Measurements from ENCODE around the gene PARD3B.
"Not testable (repeated sequence)": the region's sequence is repeated elsewhere in the genome, so short reads cannot be mapped to it uniquely, and the experiment has no call there.

The PARD3B gene

GRCh38 chr2:205197468-205198139 is 652.3 kb downstream of the PARD3B start:
- no peak for DNase-seq (ENCODE audit: low read depth)

DNA sequence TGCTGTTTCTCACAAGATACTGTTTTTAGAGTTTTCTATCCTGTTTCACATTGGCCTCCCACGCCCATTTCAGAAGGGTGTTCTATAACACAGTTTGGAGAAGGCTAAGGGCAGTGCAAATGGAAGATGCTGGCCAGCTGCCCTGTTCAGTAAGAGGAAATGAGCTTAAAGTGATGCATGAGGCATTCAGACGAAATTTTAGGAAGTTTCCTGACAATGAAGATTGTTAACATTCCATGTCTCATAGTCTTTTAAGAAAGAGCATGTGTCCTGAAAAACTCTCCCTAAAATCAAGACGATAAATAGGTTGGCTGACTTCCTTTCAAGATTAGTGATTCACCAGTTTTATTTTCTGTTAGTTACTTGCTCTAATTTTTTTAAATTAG is 652.9 kb downstream of the PARD3B start:
- peak; percentile 88 for DNase-seq (ENCODE audit: low read depth)

DNA sequence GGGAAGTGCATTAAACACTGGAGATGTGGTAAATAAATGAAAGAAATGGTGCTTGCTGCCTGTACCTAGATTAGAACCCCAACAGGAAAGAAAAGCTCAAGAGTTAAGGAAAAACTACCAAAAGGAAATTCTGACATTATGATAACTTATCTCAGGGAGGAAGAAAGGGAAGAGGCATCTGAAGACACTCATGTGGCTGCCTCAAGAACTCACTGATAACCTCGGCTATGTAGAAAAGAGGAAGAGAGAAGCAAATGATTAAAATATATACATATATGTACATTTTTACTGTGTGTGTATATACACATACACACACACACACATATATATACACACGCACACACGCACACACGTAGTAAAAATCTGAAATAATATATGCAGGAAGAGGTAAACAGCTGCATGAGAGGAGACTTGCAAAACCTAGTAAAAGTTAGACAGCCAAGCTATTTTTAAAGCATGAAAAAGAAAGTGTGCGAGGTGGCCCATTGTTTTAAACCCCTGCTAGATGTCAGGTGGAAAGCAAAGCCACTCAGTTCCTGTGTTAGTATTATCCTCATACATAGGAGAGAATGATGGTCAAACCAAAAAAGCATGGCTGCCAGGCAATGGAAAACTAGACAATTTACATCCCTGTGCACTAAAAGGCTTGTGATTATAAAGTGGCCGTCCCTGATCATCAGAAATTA is 654.0 kb downstream of the PARD3B start:
- no peak for DNase-seq (ENCODE audit: low read depth)

- no peak for DNase-seq (ENCODE audit: low read depth)
Measured at GRCh38 chr2:205210494-205210893, 665.2 kb downstream of the PARD3B start.

GRCh38 chr2:205212357-205212756 is 667.1 kb downstream of the PARD3B start:
- DNase-seq (ENCODE audit: low read depth): no peak

DNA sequence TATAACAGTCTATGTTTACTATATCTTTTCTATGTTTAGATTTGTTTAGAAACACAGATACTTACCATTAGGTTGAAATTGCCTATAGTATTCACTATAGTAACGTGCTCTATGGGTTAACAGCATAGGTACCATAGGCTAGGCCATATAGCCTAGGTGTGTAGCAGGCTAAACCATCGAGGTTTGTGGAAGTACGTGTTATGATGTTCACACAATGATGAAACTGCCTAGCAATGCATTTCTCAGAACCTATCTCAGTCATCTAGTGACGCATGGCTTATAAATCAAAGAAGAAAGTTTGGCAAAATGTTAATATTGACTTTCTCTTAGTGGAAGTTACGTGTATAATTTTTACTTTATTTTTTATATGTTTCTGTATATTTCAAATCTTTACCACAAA is 670.8 kb downstream of the PARD3B start:
- no peak for DNase-seq (ENCODE audit: low read depth)

GRCh38 chr2:205216580-205216979 is 671.3 kb downstream of the PARD3B start:
- DNase-seq (ENCODE audit: low read depth): no peak

- DNase-seq (ENCODE audit: low read depth): no peak
Measured at GRCh38 chr2:205217004-205217403, 671.7 kb downstream of the PARD3B start.

DNA sequence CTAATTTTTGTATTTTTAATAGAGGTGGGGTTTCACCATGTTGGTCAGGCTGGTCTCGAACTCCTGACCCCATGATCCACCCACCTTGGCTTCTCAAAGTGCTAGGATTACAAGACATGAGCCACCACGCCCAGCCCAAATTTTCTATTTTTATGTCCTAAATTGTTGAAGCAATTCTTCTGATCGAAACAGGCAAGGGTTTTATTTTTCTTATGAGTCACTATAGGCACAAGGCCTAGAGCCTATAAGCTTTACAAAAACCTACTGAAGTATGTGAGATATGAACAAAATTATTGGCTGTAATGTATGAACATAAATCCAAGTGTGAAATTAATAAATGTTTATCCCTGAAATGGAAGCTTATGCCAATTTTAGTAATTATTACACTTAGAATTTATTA is 672.8 kb downstream of the PARD3B start:
- DNase-seq (ENCODE audit: low read depth): no peak

- DNase-seq (ENCODE audit: low read depth): not testable (repeated sequence)
Measured at GRCh38 chr2:205218816-205219215, 673.5 kb downstream of the PARD3B start.

DNA sequence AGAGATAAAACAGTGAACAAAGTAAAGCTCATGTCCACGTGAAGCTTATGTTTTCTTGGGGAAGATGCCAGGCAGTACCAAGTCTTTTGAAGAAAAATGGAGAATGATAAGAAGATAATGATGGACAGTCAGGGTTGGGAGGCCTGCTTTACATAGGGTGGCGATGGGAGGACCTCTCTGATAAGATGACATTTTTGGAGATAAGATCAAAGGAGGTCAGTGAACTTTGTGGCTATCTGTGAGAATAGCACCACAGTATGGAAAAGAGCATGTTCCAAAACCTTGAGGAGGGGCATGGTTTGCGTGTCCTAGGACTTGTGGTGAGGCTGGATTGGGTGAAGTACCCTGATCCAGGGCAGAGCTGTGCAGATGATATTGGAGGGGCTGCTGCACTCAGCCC is 675.3 kb downstream of the PARD3B start:
- DNase-seq (ENCODE audit: low read depth): no peak

DNA sequence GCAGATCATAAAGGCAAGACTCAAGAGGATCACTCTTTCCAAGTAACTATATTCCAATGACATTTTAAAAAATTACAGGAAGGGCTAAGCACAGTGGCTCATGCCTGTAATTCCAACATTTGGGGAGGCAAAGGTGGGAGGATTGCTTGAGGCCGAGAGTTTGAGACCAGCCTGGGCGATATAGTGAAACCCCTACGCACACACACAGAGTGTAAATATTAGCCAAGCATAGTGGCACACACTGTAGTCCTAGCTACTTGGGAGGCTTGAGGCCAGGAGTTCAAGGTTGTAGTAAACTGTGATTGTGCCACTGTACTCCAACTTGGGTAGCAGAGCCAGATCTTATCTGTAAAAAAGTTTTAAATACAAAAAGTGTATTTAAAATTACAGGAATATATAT is 686.8 kb downstream of the PARD3B start:
- no peak for DNase-seq (ENCODE audit: low read depth)

DNA sequence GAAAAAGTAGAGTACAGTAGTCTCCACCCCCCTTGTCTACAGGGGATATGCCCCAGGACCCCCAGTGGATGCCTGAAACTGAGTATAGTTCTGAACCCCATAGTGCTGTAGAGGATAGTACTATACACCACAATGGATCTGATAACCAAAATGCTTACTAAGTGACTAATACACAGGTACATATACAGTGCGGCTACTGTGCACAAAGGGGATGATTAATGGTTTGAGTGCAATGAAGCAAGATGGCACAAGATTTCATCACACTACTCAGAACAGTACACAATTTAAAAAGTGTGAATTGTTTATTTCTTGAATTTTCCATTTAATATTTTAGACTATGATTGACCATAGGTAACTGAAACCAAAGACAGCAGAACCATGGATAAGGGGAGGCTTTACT is 690.2 kb downstream of the PARD3B start:
- no peak for DNase-seq (ENCODE audit: low read depth)

- DNase-seq (ENCODE audit: low read depth): no peak
Measured at GRCh38 chr2:205237524-205237923, 692.2 kb downstream of the PARD3B start.

DNA sequence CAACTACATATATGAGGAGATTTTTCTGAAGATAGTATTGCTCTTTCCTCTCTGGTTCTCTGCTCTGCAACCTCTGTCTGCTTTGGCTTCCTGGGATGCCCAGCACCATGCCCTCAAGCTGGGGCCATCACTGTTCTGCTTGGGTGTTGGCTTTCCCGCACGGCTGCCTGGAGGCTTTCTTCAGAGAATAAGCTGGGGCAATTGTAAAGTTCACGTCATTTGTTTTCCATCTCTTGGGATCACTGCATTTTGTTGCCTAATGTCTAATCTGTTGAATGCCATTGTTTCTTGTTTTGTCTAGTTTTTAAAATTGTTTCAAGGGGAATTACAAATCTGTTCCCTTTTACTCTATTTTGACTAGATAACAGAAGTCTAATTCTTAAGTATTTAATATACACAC is 699.7 kb downstream of the PARD3B start:
- no peak for DNase-seq (ENCODE audit: low read depth)

GRCh38 chr2:205245652-205246051 is 700.4 kb downstream of the PARD3B start:
- DNase-seq (ENCODE audit: low read depth): peak; percentile 49

DNA sequence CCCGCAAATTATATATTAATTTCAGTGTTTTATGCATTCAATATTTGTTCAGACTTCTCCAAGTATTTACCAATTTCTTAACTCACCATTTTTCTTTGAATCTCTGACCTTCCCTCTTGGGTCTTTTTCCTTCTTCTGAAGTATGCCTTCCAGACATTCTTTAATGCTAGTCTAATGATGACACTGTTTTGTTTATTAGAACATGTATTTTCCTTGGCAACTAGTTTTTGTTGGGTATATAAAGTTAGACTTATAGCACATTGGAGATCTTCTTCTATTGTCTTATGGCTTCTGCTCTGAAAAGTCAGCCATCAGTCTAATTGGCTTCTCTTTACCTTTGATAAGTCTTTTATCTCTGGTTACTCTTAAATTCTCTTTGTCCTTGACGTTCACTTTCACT is 713.8 kb downstream of the PARD3B start:
- no peak for DNase-seq (ENCODE audit: low read depth)

DNA sequence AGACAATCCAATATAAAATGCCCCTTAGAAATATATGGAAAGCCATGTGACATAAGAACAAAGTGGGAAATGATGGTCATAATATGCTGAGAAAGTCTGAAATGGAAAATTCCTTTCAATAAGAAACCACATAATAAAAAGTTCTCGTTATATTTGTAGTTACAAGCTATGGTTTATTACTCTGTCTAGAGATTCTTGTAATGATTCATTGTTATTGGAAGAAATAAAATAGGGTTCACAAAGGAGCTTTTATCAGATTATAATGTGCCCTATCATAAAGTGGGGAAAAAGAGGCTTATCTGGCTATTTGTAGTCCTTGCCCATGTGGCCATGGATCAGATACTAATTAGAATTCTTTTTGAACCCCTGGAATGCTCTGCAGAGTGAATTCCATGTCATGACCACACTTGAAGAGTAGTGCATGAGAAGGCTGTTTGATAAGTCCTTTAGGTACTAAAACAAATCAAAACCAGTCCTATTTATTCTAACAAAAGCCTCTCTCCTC is 716.3 kb downstream of the PARD3B start:
- DNase-seq (ENCODE audit: low read depth): no peak

- DNase-seq (ENCODE audit: low read depth): no peak
Measured at GRCh38 chr2:205267323-205267722, 722.0 kb downstream of the PARD3B start.

- DNase-seq (ENCODE audit: low read depth): no peak
Measured at GRCh38 chr2:205270689-205271088, 725.4 kb downstream of the PARD3B start.

- no peak for DNase-seq (ENCODE audit: low read depth)
Measured at GRCh38 chr2:205273148-205273547, 727.9 kb downstream of the PARD3B start.

DNA sequence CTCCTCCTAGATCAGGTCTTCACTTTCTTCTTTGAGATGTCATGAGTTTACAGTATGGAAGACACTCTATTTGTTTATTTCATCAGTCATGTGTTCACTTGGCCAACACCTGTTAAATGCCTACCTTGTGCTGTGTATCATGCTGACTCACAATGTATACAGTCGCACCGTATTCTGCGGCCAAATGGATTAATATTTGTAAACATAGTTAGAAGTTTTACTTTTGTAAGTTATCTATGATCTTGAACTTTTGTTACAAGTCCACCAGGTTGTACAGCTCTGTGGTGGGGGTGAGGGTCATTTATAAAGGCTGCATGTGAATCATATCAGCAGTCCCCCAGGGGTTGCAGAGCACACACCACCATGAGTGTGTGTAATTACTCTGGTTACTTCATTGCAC is 728.4 kb downstream of the PARD3B start:
- no peak for DNase-seq (ENCODE audit: low read depth)

DNA sequence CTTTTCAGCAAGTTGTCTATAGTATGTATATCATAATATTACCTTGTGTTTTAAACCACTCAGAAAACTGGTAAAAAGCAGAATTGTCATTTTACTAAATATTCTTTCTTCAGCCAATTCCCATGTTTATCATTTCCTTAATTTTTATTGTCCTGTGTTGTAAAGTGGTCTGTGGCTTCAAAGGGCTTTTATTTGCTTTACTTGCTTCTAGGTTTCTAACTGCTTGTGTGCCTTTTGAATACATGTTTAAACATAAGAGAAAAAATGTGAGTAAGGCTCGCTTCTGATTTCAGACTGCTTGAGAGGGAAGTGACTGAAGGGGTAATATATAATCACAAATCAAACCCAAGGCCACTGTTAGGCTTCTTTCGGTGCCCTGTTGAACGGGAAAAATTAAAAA is 729.5 kb downstream of the PARD3B start:
- no peak for DNase-seq (ENCODE audit: low read depth)

All from HS-5 (cell line).